Mucosa of descending colon (tissue), 3 donors: ENCODE data around the gene NR6A1. TPM values are rescaled to one million over a fixed set of nuclear protein-coding genes. Genes with fewer than 3 reads are reported as not detected.

Experiments
- ATAC-seq: fragments of 200-7000 bp; cut with Tn5 transposase; one replicate; pipeline ENCODE4 v1.9.1; 2020; ENCODE audit warnings: mild to moderate bottlenecking, moderate library complexity
- DNase-seq, 3 donors: peaks; one replicate each; pipeline ENCODE4 v3.0.0-alpha.2; 2020
- H3K36me3 ChIP-seq: fragments of 200-600 bp; one replicate; pipeline ENCODE4 v1.8.0; 2021; ENCODE audit warnings: low read depth, mild to moderate bottlenecking
- H3K4me1 ChIP-seq: fragments of 200-600 bp; one replicate; pipeline ENCODE4 v1.8.0; 2021; ENCODE audit warnings: low read depth, mild to moderate bottlenecking
- H3K4me3 ChIP-seq: fragments of 200-600 bp; one replicate; pipeline ENCODE4 v1.8.0; 2021; ENCODE audit warnings: mild to moderate bottlenecking
- H3K9me3 ChIP-seq: fragments of 200-600 bp; one replicate; pipeline ENCODE4 v1.8.0; 2021; ENCODE audit warnings: mild to moderate bottlenecking
- CTCF ChIP-seq: fragments of 200-600 bp; IDR thresholded peaks from one replicate; pipeline ENCODE4 v1.8.0; 2022; ENCODE audit warnings: antibody characterized with exemption, mild to moderate bottlenecking
- intact Hi-C, 2 donors: fragments of 100-400 bp; cut with DNase I in 1 of 2; cut with micrococcal nuclease in 1 of 2; formaldehyde crosslinking; loops; one replicate each; pipeline versions ENCODE4 v1.11.0 to v1.11.1; 2022; cut with DNase I, micrococcal nuclease
- total RNA-seq, 3 donors: library from RNA; stranded (reverse); fragmentation: NEBNext Ultra II Directional in 2 of 3; extraction: Animal tissue kit (Norgen Biotek cat#: 25700) in 2 of 3; gene quantifications; one replicate each; pipeline versions ENCODE4 v1.2.1 to v1.2.4, GENCODE V29; 2021 to 2023
- donor health status: DM: no; HTN: no; CAD: no; lungs with moderate emphysema.
- donor health status: DM: no; HTN: no; CAD: no.
- donor health status: DM: no; HTN: yes; CAD: no.

Gene NR6A1
- total RNA-seq, 3 donors from 2014 or later: 5.6 to 8.4 (median 7.0) TPM

- Histone ChIP-seq H3K4me1 (no peaks in the 10 kb centered on the region), H3K9me3 (no peaks in the 10 kb centered on the region), H3K4me3 (no peak overlapping the region), H3K36me3 (no peaks in the 10 kb centered on the region)
- no peak for DNase-seq
- no peak for ATAC-seq
- TF ChIP-seq CTCF: no peak
- intact Hi-C loops: no loop called here
These were observed 75.0 kb downstream of the NR6A1 start for GRCh38 chr9:124696101-124696500.

- ATAC-seq: no peak
- H3K9me3 ChIP-seq: no peaks in the 10 kb centered on the region
- TF ChIP-seq CTCF: no peak
- H3K4me3 ChIP-seq: no peak overlapping the region
- H3K4me1 ChIP-seq: no peaks in the 10 kb centered on the region
- H3K36me3 ChIP-seq: no peaks in the 10 kb centered on the region
- intact Hi-C loops: no loop called here
- DNase-seq: no peak
These were observed 75.7 kb downstream of the NR6A1 start for GRCh38 chr9:124695280-124695890.

- Histone ChIP-seq H3K4me3 (no peak overlapping the region), H3K4me1 (no peaks in the 10 kb centered on the region), H3K9me3 (no peaks in the 10 kb centered on the region), H3K36me3 (no peaks in the 10 kb centered on the region)
- no peak for TF ChIP-seq CTCF
- DNase-seq (no peak), ATAC-seq (no peak)
- intact Hi-C loops: no loop called here
These were observed 76.5 kb downstream of the NR6A1 start for GRCh38 chr9:124694414-124695279.

GRCh38 chr9:124693403-124693802 lies 77.7 kb downstream of the NR6A1 start:
- H3K4me1 ChIP-seq: no peaks in the 10 kb centered on the region
- H3K36me3 ChIP-seq: no peaks in the 10 kb centered on the region
- H3K9me3 ChIP-seq: no peaks in the 10 kb centered on the region
- TF ChIP-seq CTCF: no peak
- ATAC-seq (no peak), DNase-seq (no peak)
- H3K4me3 ChIP-seq: no peak overlapping the region
- intact Hi-C loops: no loop called here

GRCh38 chr9:124688238-124688904 lies 82.7 kb downstream of the NR6A1 start:
- intact Hi-C loops: no loop called here
- Histone ChIP-seq H3K4me3 (no peak overlapping the region), H3K9me3 (no peaks in the 10 kb centered on the region), H3K4me1 (no peaks in the 10 kb centered on the region), H3K36me3 (no peaks in the 10 kb centered on the region)
- TF ChIP-seq CTCF: no peak
- ATAC-seq (no peak), DNase-seq (no peak)
